ENCODE data around the gene PDS5B.

Gene PDS5B

GRCh38 chr13:32650705-32651311 is 64.6 kb downstream of the PDS5B start:
- Histone ChIP-seq H3K4me1 (ENCODE audit: control insufficient read depth in 1 of 2, insufficient read depth in 1 of 2, low read depth in 1 of 2, low read length in 1 of 2) (no peaks in the 10 kb centered on the region), H3K4me3 (ENCODE audit: low read depth in 1 of 2, low read length in 1 of 2) (no peak overlapping the region), H3K9me3 (no peaks in the 10 kb centered on the region), H3K36me3 (no peaks in the 10 kb centered on the region), H3K27me3 (no peaks in the 10 kb centered on the region), H3K27ac (no peak overlapping the region)
- peak; percentile 41 for TF ChIP-seq CTCF (IDR thresholded peaks at IDR 0.05)

GRCh38 chr13:32657309-32657708 is 71.1 kb downstream of the PDS5B start:
- no peak for TF ChIP-seq CTCF (IDR thresholded peaks at IDR 0.05)
- H3K9me3 ChIP-seq, result no peaks in the 10 kb centered on the region
- no peak overlapping the region for H3K27ac ChIP-seq
- no peaks in the 10 kb centered on the region for H3K27me3 ChIP-seq
- H3K4me3 ChIP-seq (ENCODE audit: low read depth in 1 of 2, low read length in 1 of 2), result no peak overlapping the region
- H3K36me3 ChIP-seq, result peaks cover 9% of the 10 kb centered on the region
- no peaks in the 10 kb centered on the region for H3K4me1 ChIP-seq (ENCODE audit: control insufficient read depth in 1 of 2, insufficient read depth in 1 of 2, low read depth in 1 of 2, low read length in 1 of 2)

GRCh38 chr13:32659736-32660135 is 73.5 kb downstream of the PDS5B start:
- no peak for TF ChIP-seq CTCF (IDR thresholded peaks at IDR 0.05)
- Histone ChIP-seq H3K27me3 (no peaks in the 10 kb centered on the region), H3K4me1 (ENCODE audit: control insufficient read depth in 1 of 2, insufficient read depth in 1 of 2, low read depth in 1 of 2, low read length in 1 of 2) (no peaks in the 10 kb centered on the region), H3K36me3 (peaks cover 9% of the 10 kb centered on the region), H3K4me3 (ENCODE audit: low read depth in 1 of 2, low read length in 1 of 2) (no peak overlapping the region), H3K27ac (no peak overlapping the region), H3K9me3 (no peaks in the 10 kb centered on the region)

GRCh38 chr13:32660227-32660626 is 74.0 kb downstream of the PDS5B start:
- Histone ChIP-seq H3K36me3 (peaks cover 9% of the 10 kb centered on the region), H3K4me3 (ENCODE audit: low read depth in 1 of 2, low read length in 1 of 2) (no peak overlapping the region), H3K27me3 (no peaks in the 10 kb centered on the region), H3K4me1 (ENCODE audit: control insufficient read depth in 1 of 2, insufficient read depth in 1 of 2, low read depth in 1 of 2, low read length in 1 of 2) (no peaks in the 10 kb centered on the region), H3K9me3 (no peaks in the 10 kb centered on the region), H3K27ac (no peak overlapping the region)
- TF ChIP-seq CTCF (IDR thresholded peaks at IDR 0.05), result no peak

- Histone ChIP-seq H3K27me3 (no peaks in the 10 kb centered on the region), H3K36me3 (peaks cover 9% of the 10 kb centered on the region), H3K9me3 (no peaks in the 10 kb centered on the region), H3K4me1 (ENCODE audit: control insufficient read depth in 1 of 2, insufficient read depth in 1 of 2, low read depth in 1 of 2, low read length in 1 of 2) (no peaks in the 10 kb centered on the region), H3K27ac (no peak overlapping the region), H3K4me3 (ENCODE audit: low read depth in 1 of 2, low read length in 1 of 2) (no peak overlapping the region)
- TF ChIP-seq CTCF (IDR thresholded peaks at IDR 0.05), result no peak
Observed at GRCh38 chr13:32661685-32662084, 75.4 kb downstream of the PDS5B start.

GRCh38 chr13:32663660-32664059 is 77.4 kb downstream of the PDS5B start:
- Histone ChIP-seq H3K27ac (no peak overlapping the region), H3K4me3 (ENCODE audit: low read depth in 1 of 2, low read length in 1 of 2) (no peak overlapping the region), H3K9me3 (no peaks in the 10 kb centered on the region), H3K27me3 (no peaks in the 10 kb centered on the region), H3K4me1 (ENCODE audit: control insufficient read depth in 1 of 2, insufficient read depth in 1 of 2, low read depth in 1 of 2, low read length in 1 of 2) (no peaks in the 10 kb centered on the region), H3K36me3 (peaks cover 12% of the 10 kb centered on the region)
- TF ChIP-seq CTCF (IDR thresholded peaks at IDR 0.05), result no peak

All from neutrophil (primary cell).